Loucy (cell line): ENCODE results near the gene RTEL1.
"Not testable (repeated sequence)": the region's sequence is repeated elsewhere in the genome, so short reads cannot be mapped to it uniquely, and the experiment has no call there.

ENCODE experiments used
- H2AFZ ChIP-seq: fragments of 200-600 bp; sonication (generic); 2 replicates; pipeline ENCODE4 v1.6.0; 2016; ENCODE audit warnings: antibody characterized with exemption, mild to moderate bottlenecking, low read length, moderate library complexity
- H3F3A ChIP-seq: fragments of 200-600 bp; 2 replicates; pipeline ENCODE4 v1.6.0; 2016; ENCODE audit warnings: antibody characterized with exemption, low read depth, mild to moderate bottlenecking
- H3K27me3 ChIP-seq: fragments of 200-600 bp; sonication (generic); 2 replicates; pipeline ENCODE4 v1.6.1; 2014; ENCODE audit warnings: low read length, mild to moderate bottlenecking; ENCODE audit not compliant: insufficient read depth, poor library complexity, severe bottlenecking
- H3K36me3 ChIP-seq: fragments of 200-600 bp; sonication (generic); 2 replicates; pipeline ENCODE4 v1.6.1; 2016; ENCODE audit warnings: low read length; ENCODE audit not compliant: insufficient read depth
- H3K4me1 ChIP-seq: fragments of 200-600 bp; sonication (generic); 2 replicates; pipeline ENCODE4 v1.5.1; 2014; ENCODE audit warnings: low read length, mild to moderate bottlenecking; ENCODE audit not compliant: insufficient read depth, poor library complexity, severe bottlenecking
- H3K4me2 ChIP-seq: fragments of 200-600 bp; sonication (generic); 2 replicates; pipeline ENCODE4 v1.6.0; 2014; ENCODE audit warnings: antibody characterized with exemption, low read length, low read depth, mild to moderate bottlenecking; ENCODE audit not compliant: poor library complexity, severe bottlenecking
- H3K4me3 ChIP-seq: fragments of 200-600 bp; sonication (generic); 2 replicates; pipeline ENCODE4 v1.5.1; 2014; ENCODE audit warnings: low read length, mild to moderate bottlenecking, mixed read lengths; ENCODE audit not compliant: poor library complexity, severe bottlenecking
- H3K79me2 ChIP-seq: fragments of 200-600 bp; sonication (generic); 2 replicates; pipeline ENCODE4 v1.6.1; 2014; ENCODE audit warnings: low read length; ENCODE audit not compliant: insufficient read depth
- H3K9ac ChIP-seq: fragments of 200-600 bp; sonication (generic); 2 replicates; pipeline ENCODE4 v1.6.0; 2014; ENCODE audit warnings: mild to moderate bottlenecking, low read depth, low read length, moderate library complexity; ENCODE audit not compliant: poor library complexity, severe bottlenecking
- H3K9me2 ChIP-seq: fragments of 200-600 bp; sonication (generic); replicated peaks from 2 replicates; pipeline ENCODE4 v1.6.1; 2016; ENCODE audit warnings: low read depth, low read length, mixed read lengths
- H3K9me3 ChIP-seq: fragments of 200-600 bp; sonication (generic); 2 replicates; pipeline ENCODE4 v1.6.1; 2014; ENCODE audit warnings: mild to moderate bottlenecking, antibody characterized with exemption, low read length, low read depth; ENCODE audit not compliant: insufficient read depth
- H4K20me1 ChIP-seq: fragments of 200-600 bp; sonication (generic); 2 replicates; pipeline ENCODE4 v1.6.0; 2014; ENCODE audit warnings: antibody characterized with exemption, low read length, mild to moderate bottlenecking; ENCODE audit not compliant: insufficient read depth, poor library complexity, severe bottlenecking
- CTCF ChIP-seq: fragments of 200-600 bp; sonication (generic); conservative IDR thresholded peaks from 2 replicates; pipeline ENCODE4 v1.5.1; 2014; ENCODE audit warnings: mild to moderate bottlenecking, antibody characterized with exemption, low read length
- EZH2phosphoT487 ChIP-seq: fragments of 200-600 bp; IDR thresholded peaks from 2 replicates; pipeline ENCODE4 v1.6.1; 2018; ENCODE audit warnings: antibody characterized with exemption, mild to moderate bottlenecking, moderate library complexity, borderline replicate concordance

RTEL1 gene

GRCh38 chr20:63648895-63649589 is 9.1 kb upstream of the RTEL1 start:
- Histone ChIP-seq H4K20me1 (peaks cover 19% of the 10 kb centered on the region), H3K9me3 (no peaks in the 10 kb centered on the region), H3K36me3 (peaks cover 2% of the 10 kb centered on the region; the same call in 1 of the 2 replicates), H3K79me2 (peaks cover 41% of the 10 kb centered on the region), H2AFZ (no peak overlapping the region), H3K27me3 (no peaks in the 10 kb centered on the region), H3K4me2 (peak overlapping the region; percentile 5), H3K4me3 (no peak overlapping the region), H3K9me2 (no peaks in the 10 kb centered on the region), H3K4me1 (peaks cover 13% of the 10 kb centered on the region), H3K9ac (no peak overlapping the region), H3F3A (no peaks in the 10 kb centered on the region)
- TF ChIP-seq EZH2phosphoT487 (no peak), CTCF (no peak)

GRCh38 chr20:63650486-63650885 is 7.6 kb upstream of the RTEL1 start:
- not testable (repeated sequence) for H3K4me2 ChIP-seq, H3K36me3 ChIP-seq, H3K4me3 ChIP-seq, H2AFZ ChIP-seq, H3K9me2 ChIP-seq, H3K9ac ChIP-seq, H3F3A ChIP-seq, H3K27me3 ChIP-seq, H3K9me3 ChIP-seq
- Histone ChIP-seq H3K79me2 (peaks cover 53% of the 10 kb centered on the region), H4K20me1 (peaks cover 18% of the 10 kb centered on the region), H3K4me1 (peaks cover 27% of the 10 kb centered on the region)

GRCh38 chr20:63651942-63652191 is 6.2 kb upstream of the RTEL1 start:
- peaks cover 18% of the 10 kb centered on the region for H4K20me1 ChIP-seq
- TF ChIP-seq EZH2phosphoT487 (no peak), CTCF (no peak)
- no peaks in the 10 kb centered on the region for H3K9me2 ChIP-seq
- H3K4me2 ChIP-seq, result peak overlapping the region; percentile 86
- no peaks in the 10 kb centered on the region for H3F3A ChIP-seq
- H3K79me2 ChIP-seq, result peaks cover 56% of the 10 kb centered on the region
- peak overlapping the region; percentile 78 for H3K4me3 ChIP-seq
- no peaks in the 10 kb centered on the region for H3K9me3 ChIP-seq
- H3K9ac ChIP-seq, result peak overlapping the region; percentile 67
- no peaks in the 10 kb centered on the region for H3K36me3 ChIP-seq
- H3K4me1 ChIP-seq, result peaks cover 27% of the 10 kb centered on the region
- no peaks in the 10 kb centered on the region for H3K27me3 ChIP-seq
- no peak overlapping the region for H2AFZ ChIP-seq
